Measurements from ENCODE around the gene SLC5A10.
"Not testable (repeated sequence)": the region's sequence is repeated elsewhere in the genome, so short reads cannot be mapped to it uniquely, and the experiment has no call there.

The SLC5A10 gene

DNA sequence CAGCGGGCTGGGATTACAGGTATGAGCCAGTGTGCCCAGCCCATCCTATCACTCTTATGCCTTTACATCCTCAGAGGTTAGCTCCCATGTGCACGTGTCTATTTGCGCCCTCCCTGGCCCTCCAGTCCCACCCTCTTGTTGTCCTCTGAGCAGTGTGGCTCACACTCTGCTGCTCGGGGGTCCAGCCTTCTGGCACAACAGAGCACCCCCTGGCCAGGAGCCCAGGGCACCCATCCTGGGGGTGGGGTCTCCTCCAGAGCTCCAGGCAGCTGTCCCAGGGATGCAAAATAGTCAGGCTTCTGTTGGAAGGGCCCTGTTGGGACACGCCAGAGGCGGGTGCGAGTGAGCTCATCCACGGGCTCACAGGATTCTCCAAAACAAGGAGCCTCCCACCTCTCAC, 64.3 kb downstream of the SLC5A10 start:
- TF ChIP-seq ZNF274 (IDR thresholded peaks at IDR 0.05; ENCODE audit: low read depth, low read length): no peak
- no peak overlapping the region for H3K4me3 ChIP-seq (ENCODE audit: low read length)

DNA sequence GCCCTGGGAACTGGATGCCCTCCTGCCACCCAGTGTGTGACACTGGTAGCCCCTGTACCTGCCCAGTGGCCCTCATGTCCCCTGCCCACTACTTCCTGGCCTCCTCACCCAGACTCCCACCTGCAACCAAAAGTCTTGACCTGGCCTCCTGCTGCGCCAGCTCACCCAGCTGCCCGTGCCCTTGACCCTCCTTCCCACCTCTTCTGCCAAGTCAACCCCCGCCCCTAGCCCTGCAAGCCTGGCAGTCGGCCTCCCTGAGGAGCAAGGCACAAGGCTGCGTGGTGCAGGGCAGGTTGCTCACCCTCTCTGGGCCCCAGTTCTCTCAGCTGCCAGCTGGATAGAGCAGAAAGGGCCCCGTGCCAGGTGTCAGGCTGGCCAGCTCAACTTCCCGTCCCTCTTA, 64.9 kb downstream of the SLC5A10 start:
- no peak for TF ChIP-seq ZNF274 (IDR thresholded peaks at IDR 0.05; ENCODE audit: low read depth, low read length)
- H3K4me3 ChIP-seq (ENCODE audit: low read length): no peak overlapping the region

DNA sequence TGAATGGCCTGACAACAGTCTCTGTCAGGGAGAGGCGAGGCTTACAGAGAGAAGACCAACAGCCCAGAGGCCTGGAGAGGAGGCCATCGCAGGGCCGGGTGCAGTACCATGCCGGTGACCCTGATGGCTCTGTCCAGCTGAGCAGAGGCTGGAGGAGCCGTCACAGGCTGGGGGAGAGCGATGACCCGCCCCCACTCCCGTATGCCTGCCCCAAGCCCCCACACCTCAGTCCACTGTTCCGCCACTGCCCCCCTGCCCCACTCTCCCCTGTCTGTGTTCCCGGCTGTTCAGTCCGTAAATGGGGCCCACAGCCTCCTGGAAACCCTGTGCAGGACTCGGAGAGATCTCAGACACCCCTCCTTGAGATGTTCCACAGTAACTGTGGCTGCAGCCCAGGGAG, 65.4 kb downstream of the SLC5A10 start:
- no peak for TF ChIP-seq ZNF274 (IDR thresholded peaks at IDR 0.05; ENCODE audit: low read depth, low read length)
- H3K4me3 ChIP-seq (ENCODE audit: low read length): no peak overlapping the region

GRCh38 chr17:19017804-19018599, 66.0 kb downstream of the SLC5A10 start:
- H3K4me3 ChIP-seq (ENCODE audit: low read length): no peak overlapping the region
- no peak for TF ChIP-seq ZNF274 (IDR thresholded peaks at IDR 0.05; ENCODE audit: low read depth, low read length)

- H3K4me3 ChIP-seq (ENCODE audit: low read length): no peak overlapping the region
- TF ChIP-seq ZNF274 (IDR thresholded peaks at IDR 0.05; ENCODE audit: low read depth, low read length): no peak
Observed at GRCh38 chr17:19018600-19018950, 66.6 kb downstream of the SLC5A10 start.

DNA sequence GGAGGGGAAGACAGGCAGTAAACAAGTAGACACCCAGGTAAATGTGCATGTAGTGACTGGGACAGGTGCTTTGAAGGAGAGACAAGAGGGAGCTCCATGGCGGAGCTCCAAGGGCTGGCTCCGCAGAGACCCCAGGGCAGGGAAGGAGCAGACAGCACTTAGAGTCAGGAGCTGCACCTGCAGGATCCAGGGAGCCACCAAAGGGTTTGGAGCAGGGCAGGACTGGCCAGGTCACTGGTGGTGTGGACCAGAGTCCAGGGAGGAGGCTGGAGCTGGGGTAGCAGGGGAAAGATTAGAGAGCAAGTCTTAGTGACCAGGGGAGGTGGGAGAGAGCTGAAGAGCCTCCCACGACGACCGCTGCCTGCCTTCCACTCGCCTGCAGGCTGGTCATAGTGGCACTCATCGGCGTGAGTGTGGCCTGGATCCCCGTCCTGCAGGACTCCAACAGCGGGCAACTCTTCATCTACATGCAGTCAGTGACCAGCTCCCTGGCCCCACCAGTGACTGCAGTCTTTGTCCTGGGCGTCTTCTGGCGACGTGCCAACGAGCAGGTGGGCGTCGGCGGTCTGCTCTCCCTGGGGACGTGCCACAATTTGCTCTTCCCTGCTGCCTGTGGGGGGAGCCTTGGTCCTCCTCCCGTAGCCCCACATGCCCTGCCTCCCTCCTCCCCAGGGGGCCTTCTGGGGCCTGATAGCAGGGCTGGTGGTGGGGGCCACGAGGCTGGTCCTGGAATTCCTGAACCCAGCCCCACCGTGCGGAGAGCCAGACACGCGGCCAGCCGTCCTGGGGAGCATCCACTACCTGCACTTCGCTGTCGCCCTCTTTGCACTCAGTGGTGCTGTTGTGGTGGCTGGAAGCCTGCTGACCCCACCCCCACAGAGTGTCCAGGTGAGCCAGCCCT, 67.3 kb downstream of the SLC5A10 start:
- no peak overlapping the region for H3K4me3 ChIP-seq (ENCODE audit: low read length)
- TF ChIP-seq ZNF274 (IDR thresholded peaks at IDR 0.05; ENCODE audit: low read depth, low read length): no peak

GRCh38 chr17:19020016-19020415, 68.1 kb downstream of the SLC5A10 start:
- no peak for TF ChIP-seq ZNF274 (IDR thresholded peaks at IDR 0.05; ENCODE audit: low read depth, low read length)
- H3K4me3 ChIP-seq (ENCODE audit: low read length): no peak overlapping the region

DNA sequence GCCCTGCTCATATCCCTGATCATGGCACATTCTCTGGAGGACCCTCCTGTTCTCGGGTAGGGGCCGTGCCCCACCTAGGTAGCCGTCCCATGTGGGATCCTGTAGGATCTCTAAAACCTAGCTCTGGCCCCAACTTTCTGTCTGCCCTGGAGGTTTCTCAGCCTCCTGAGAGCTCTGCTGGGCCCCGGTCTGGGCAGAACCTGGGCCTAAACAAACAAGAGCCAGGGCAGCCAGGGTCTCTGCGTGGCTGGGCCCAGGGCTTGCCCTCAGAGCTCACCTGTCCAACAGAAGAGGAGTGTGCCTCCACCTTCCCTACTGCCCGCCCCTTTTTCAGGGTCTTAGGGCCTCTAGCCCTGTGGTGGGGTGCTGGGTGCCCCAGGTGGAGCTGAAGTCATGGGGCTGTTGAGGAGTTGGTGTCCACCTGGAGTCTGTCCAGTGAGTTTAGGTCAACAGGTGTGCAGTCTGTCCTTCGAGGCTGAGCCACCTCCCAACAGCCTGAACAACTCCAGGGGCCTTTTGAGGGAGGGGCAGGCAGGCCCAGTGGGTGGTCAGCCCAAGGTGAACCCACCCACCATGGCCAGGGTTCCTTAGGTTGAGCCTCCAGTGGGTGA, 69.2 kb downstream of the SLC5A10 start:
- not testable (repeated sequence) for H3K4me3 ChIP-seq (ENCODE audit: low read length)

DNA sequence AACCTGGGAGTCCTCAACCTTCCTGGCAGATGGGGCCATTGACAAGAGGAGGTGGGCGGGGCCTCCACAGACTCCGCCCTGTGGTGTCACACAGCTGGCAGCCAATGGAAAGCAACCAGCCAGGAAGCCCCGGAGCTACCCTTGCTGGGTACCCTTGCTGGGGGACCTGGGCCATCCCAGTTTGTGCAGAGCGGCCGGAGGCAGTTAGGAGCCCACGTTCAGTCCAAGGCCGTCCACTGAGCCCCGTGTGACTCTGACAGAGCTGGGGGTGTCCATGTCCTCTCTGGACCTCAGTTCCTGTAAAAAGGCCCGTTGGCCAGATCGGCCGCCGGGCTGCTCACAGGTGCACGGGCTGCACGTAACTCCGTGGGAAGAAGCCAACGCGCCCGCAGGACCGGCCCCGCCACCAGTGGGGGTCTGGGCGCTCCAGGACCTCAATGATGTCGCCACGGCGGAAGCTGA, 69.7 kb downstream of the SLC5A10 start:
- H3K4me3 ChIP-seq (ENCODE audit: low read length): no peak overlapping the region
- no peak for TF ChIP-seq ZNF274 (IDR thresholded peaks at IDR 0.05; ENCODE audit: low read depth, low read length)

DNA sequence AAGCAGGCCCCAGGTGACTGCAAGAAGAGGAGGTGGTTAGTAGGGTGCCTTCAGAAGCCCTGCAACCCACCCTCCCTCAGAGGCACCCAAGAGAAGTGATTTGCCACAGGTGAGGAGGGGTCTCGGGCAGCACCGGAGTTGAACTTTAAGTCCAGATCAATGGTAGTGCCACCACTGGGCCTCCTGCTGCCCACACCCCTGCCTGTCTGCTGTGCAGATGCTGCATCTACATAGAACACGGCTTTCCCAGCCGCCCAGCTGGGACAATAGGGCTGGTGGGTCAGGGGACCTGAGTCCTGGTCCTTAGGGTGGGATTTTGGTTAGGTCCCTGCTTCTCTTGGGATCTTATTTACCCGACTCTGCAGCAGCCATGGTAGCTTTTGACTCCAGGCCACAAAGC, 70.2 kb downstream of the SLC5A10 start:
- H3K4me3 ChIP-seq (ENCODE audit: low read length): no peak overlapping the region
- TF ChIP-seq ZNF274 (IDR thresholded peaks at IDR 0.05; ENCODE audit: low read depth, low read length): no peak

DNA sequence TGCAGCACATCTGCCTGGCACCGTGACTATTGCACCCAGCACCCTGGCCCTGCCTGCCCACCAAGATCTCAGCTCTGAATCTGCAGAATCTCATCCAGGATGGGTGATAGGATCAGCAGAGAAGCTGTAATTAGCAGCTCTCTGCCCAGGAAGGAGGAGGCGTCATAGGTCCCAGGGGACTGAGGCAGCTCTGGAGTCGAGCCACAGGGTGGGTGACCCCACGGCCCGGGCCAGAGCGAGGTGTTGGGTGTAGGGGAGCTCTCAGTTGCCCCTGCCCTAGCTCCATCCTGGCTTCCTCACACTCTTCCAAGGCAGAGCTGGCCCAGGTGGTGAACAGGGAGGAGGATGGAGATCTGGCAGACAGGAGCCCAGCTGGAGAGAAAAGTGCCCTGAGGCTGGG, 70.8 kb downstream of the SLC5A10 start:
- H3K4me3 ChIP-seq (ENCODE audit: low read length): no peak overlapping the region
- TF ChIP-seq ZNF274 (IDR thresholded peaks at IDR 0.05; ENCODE audit: low read depth, low read length): no peak

DNA sequence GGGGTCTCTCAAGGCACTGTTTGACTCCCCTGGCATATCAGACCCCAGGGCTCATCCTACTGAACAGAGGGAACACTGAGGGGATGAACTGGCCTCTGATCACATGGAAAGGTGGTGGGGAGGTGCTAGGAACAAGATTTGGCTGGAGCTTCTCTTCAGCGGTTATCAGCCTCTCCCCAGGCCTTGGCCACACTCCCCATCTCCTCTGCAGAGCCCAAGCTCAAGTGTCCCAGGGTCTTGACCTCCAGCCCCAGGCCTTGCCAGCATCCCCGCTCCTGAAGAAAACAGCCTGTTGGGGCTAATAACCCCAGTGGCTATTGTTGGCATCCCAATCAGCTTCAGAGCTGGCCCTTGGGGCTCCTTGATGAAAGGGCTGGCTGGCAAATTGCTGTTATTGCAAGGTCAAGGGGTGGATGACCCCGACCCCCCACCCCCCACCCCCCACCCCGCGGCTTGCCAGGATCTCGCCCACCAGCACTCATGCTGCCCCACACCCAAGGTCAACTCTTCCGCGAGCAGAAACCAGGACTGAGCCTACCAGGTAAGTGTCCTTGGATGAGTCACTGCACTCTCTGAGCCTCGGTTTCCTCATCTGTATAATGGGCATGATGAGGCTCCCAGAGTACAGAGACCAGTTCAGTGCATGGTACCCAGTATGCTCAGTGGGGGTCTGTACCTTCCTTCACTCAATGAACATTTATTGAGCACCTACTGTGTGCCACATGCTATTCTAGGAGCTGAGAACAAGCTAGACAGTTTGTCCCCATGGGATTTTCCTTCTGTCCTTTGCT, 71.4 kb downstream of the SLC5A10 start:
- TF ChIP-seq ZNF274 (IDR thresholded peaks at IDR 0.05; ENCODE audit: low read depth, low read length): no peak
- H3K4me3 ChIP-seq (ENCODE audit: low read length): no peak overlapping the region

- no peak for TF ChIP-seq ZNF274 (IDR thresholded peaks at IDR 0.05; ENCODE audit: low read depth, low read length)
Observed at GRCh38 chr17:19024101-19025078, 72.4 kb downstream of the SLC5A10 start.

GRCh38 chr17:19028671-19029070, 76.7 kb downstream of the SLC5A10 start:
- H3K4me3 ChIP-seq (ENCODE audit: low read length): not testable (repeated sequence)

More at GRCh38 chr17:19024101-19025078, 72.4 kb downstream of the SLC5A10 start:
- no peak overlapping the region for H3K4me3 ChIP-seq (ENCODE audit: low read length)

DNA sequence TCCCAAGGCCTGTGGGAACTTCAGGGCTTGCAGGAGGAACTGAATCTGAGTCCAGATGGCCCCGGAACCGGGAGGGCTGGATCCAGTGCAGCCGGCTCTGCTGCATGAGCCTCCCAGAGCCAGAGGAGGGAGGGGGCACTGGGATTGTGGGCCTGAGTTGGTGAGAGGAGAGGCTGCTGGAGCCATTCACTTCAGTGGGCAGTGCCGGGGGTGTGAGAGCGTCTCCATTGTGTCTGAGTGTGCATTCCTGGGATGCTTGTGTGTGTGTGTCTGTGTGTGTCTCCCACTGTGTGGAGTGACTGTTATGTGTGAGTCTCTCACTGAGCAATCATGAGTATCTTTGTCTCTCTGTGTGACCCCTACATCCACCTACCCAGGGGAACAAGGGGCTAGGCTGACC, 77.8 kb downstream of the SLC5A10 start:
- H3K4me3 ChIP-seq (ENCODE audit: low read length): not testable (repeated sequence)

DNA sequence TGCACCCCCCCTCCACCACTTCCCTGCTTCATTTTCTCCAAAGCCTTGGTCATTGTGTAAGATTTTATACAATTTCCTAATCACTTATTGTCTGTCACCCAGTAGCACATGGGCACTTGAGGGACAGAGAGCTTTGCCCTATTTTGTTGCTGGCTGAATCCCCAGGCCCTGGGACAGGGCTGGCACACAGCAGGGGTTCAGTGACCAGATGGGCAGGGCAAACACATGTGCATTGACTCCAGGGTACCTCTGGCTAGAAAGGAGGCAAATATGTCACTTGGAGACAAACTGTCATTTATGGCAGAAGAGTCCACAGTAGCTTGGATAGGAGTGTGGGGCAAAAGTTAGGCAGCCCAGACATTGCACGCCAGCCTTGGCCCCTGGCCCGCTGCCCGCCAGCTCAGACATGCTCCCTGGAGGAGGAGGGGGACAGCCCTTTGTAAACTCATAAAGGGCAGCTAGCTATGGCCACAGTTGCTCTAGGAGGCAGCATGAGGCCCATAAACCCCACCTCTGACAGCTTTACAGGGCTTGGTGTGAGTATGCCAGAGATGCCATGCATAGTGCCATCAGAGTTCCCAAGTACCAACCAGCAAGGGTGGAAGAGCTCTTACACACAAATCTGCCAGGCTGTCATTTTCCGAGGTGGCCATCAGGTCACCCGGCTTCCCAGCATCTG, 78.9 kb downstream of the SLC5A10 start:
- not testable (repeated sequence) for H3K4me3 ChIP-seq (ENCODE audit: low read length)

- H3K4me3 ChIP-seq (ENCODE audit: low read length): not testable (repeated sequence)
Observed at GRCh38 chr17:19031729-19032128, 79.8 kb downstream of the SLC5A10 start.

Measured in GM08714 (cell line).